ENCODE data around the gene ZNF354C. TPM values are rescaled to one million over a fixed set of nuclear protein-coding genes. Genes with fewer than 3 reads are reported as not detected.
"Not testable (repeated sequence)": the region's sequence is repeated elsewhere in the genome, so short reads cannot be mapped to it uniquely, and the experiment has no call there.

Gene ZNF354C
- total and polyA plus RNA-seq, 7 experiments from 2014 or later = 0.97 to 12.3 (median 4.3) TPM

DNA sequence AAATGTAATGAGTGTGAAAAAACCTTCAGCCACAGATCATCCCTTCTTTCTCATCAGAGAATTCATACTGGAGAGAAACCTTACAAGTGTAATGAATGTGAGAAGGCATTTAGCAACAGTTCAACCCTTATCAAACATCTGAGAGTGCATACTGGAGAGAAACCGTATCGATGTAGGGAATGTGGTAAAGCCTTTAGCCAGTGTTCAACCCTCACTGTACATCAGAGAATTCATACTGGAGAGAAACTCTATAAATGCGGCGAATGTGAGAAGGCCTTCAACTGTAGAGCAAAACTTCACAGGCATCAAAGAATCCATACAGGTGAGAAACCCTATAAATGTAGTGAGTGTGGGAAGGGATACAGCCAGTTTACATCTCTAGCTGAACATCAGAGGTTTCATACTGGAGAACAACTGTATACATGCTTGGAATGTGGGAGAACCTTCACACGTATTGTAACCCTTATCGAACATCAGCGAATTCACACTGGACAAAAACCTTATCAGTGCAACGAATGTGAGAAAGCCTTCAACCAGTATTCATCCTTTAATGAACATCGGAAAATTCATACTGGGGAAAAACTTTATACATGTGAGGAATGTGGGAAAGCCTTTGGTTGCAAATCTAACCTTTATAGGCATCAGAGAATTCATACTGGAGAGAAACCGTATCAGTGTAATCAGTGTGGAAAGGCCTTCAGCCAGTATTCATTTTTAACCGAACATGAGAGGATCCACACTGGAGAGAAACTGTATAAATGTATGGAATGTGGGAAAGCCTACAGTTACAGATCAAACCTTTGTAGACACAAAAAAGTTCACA, 19.2 kb downstream of the ZNF354C start:
- ATAC-seq (no peak), DNase-seq (no peak)
- Histone ChIP-seq H3K9me3 (ENCODE audit: control insufficient read depth in 2 of 3, low read length in 3 of 3) (peaks cover 8 to 90% (median 55%) of the 10 kb centered on the region in 3 experiments), H3K27me3 (ENCODE audit: control insufficient read depth in 2 of 2, insufficient read depth in 2 of 2, low read length in 2 of 2) (no peaks in the 10 kb centered on the region), H3K4me1 (ENCODE audit: control insufficient read depth in 2 of 2, insufficient read depth in 2 of 2, low read length in 2 of 2) (no peaks in the 10 kb centered on the region), H3K36me3 (ENCODE audit: control insufficient read depth in 2 of 3, insufficient read depth in 3 of 3, low read length in 3 of 3) (peaks cover 8 to 48% (median 33%) of the 10 kb centered on the region in 3 experiments), H3K4me3 (ENCODE audit: low read length) (no peak overlapping the region), H3K27ac (ENCODE audit: low read depth, low read length) (no peak overlapping the region)
- peak overlapping the region in 1 of 9 donors; percentile 14 for H3K27ac Mint-ChIP-seq
- intact Hi-C loops (cut with micrococcal nuclease) = no loop called here
- CTCF ChIA-PET = no interaction called here
- POLR2A ChIA-PET = no interaction called here
- H3K9me3 Mint-ChIP-seq = peaks cover 10 to 98% (median 71%) of the 10 kb centered on the region in 11 donors
- H3K27me3 Mint-ChIP-seq = peaks cover 0 to 3% (median 0%) of the 10 kb centered on the region in 5 donors
- peaks cover 46 to 75% (median 69%) of the 10 kb centered on the region in 5 donors for H3K36me3 Mint-ChIP-seq
- no peak overlapping the region for H3K4me3 Mint-ChIP-seq
- no peaks in the 10 kb centered on the region for H3K4me1 Mint-ChIP-seq

DNA sequence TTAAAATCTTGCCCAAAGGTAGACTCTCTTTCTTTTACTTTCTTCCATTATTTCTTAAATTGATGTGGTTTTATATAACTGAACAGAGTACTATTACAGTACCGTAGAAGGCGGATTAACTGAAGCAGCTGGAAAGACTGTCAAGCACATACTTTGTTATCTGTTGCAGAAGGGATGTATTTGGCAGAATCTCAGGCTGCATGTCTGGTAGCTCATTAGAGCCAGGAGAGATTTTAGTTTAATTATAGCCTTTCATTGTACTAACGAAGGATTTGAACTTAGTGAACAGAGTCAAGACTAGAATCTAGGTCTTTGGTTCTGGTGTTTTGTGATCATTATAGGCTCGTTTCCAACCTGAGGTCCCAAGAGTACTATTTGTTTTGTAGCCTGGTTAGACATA, 20.6 kb downstream of the ZNF354C start:
- Mint-ChIP-seq H3K4me3 (no peak overlapping the region), H3K4me1 (no peaks in the 10 kb centered on the region), H3K27me3 (peaks cover 0 to 3% (median 0%) of the 10 kb centered on the region in 5 donors), H3K9me3 (peaks cover 14 to 100% (median 72%) of the 10 kb centered on the region in 11 donors), H3K27ac (no peak overlapping the region), H3K36me3 (peaks cover 48 to 73% (median 61%) of the 10 kb centered on the region in 5 donors)
- DNase-seq (no peak), ATAC-seq (no peak)
- intact Hi-C loops (cut with micrococcal nuclease) = no loop called here
- ChIA-PET CTCF (no interaction called here), POLR2A (no interaction called here)
- H3K4me1 ChIP-seq (ENCODE audit: control insufficient read depth in 2 of 2, insufficient read depth in 2 of 2, low read length in 2 of 2) = no peaks in the 10 kb centered on the region
- no peaks in the 10 kb centered on the region for H3K27me3 ChIP-seq (ENCODE audit: control insufficient read depth in 2 of 2, insufficient read depth in 2 of 2, low read length in 2 of 2)
- peaks cover 11 to 92% (median 66%) of the 10 kb centered on the region in 3 experiments for H3K9me3 ChIP-seq (ENCODE audit: control insufficient read depth in 2 of 3, low read length in 3 of 3)
- H3K27ac ChIP-seq (ENCODE audit: low read depth, low read length) = no peak overlapping the region
- H3K4me3 ChIP-seq (ENCODE audit: low read length) = no peak overlapping the region
- peaks cover 8 to 40% (median 33%) of the 10 kb centered on the region in 3 experiments for H3K36me3 ChIP-seq (ENCODE audit: control insufficient read depth in 2 of 3, insufficient read depth in 3 of 3, low read length in 3 of 3)

DNA sequence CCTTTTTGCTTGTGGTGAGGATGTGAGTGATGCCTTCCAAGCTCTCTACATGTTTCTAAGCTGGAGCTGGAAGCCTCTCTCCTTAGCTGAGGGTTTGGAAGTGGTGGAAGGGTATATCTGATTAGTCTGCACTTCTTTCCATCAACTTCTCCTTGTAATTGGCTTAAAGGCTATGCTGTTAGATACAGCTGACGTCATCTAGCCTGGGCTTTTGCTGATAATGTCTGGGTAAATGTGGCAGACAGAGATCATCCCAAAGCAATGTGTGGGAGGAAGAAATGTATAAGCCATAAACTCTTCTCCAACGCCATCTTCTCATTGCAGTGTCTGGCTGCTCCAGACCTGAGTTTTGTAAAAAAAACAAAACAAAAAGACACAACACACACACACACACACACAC, 29.3 kb downstream of the ZNF354C start:
- POLR2A ChIA-PET = no interaction called here
- H3K36me3 ChIP-seq (ENCODE audit: control insufficient read depth in 2 of 3, insufficient read depth in 3 of 3, low read length in 3 of 3) = no peaks in the 10 kb centered on the region
- no peaks in the 10 kb centered on the region for H3K27me3 ChIP-seq (ENCODE audit: control insufficient read depth in 2 of 2, insufficient read depth in 2 of 2, low read length in 2 of 2)
- CTCF ChIA-PET = no interaction called here
- peaks cover 2 to 74% (median 28%) of the 10 kb centered on the region in 3 experiments for H3K9me3 ChIP-seq (ENCODE audit: control insufficient read depth in 2 of 3, low read length in 3 of 3)
- no peak overlapping the region for H3K4me3 Mint-ChIP-seq
- intact Hi-C loops (cut with micrococcal nuclease) = no loop called here
- no peaks in the 10 kb centered on the region for H3K4me1 ChIP-seq (ENCODE audit: control insufficient read depth in 2 of 2, insufficient read depth in 2 of 2, low read length in 2 of 2)
- H3K4me3 ChIP-seq (ENCODE audit: low read length) = no peak overlapping the region
- H3K27ac ChIP-seq (ENCODE audit: low read depth, low read length) = no peak overlapping the region
- no peak for DNase-seq
- no peak overlapping the region for H3K27ac Mint-ChIP-seq
- no peaks in the 10 kb centered on the region for H3K27me3 Mint-ChIP-seq
- no peak for ATAC-seq
- H3K9me3 Mint-ChIP-seq = peaks cover 23 to 100% (median 72%) of the 10 kb centered on the region in 11 donors
- peaks cover 0 to 35% (median 17%) of the 10 kb centered on the region in 5 donors for H3K36me3 Mint-ChIP-seq
- H3K4me1 Mint-ChIP-seq = no peaks in the 10 kb centered on the region

DNA sequence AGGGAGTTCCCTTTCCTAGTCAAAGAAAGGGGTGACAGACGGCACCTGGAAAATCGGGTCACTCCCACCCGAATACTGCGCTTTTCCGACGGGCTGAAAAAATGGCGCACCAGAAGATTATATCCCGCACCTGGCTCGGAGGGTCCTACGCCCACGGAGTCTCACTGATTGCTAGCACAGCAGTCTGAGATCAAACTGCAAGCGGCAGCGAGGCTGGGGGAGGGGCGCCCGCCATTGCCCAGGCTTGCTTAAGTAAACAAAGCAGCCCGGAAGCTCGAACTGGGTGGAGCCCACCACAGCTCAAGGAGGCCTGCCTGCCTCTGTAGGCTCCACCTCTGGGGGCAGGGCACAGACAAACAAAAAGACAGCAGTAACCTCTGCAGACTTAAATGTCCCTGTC, 41.1 kb downstream of the ZNF354C start:
- H3K36me3 ChIP-seq (ENCODE audit: control insufficient read depth in 2 of 3, insufficient read depth in 3 of 3, low read length in 3 of 3); H3K4me3 Mint-ChIP-seq; H3K27me3 ChIP-seq (ENCODE audit: control insufficient read depth in 2 of 2, insufficient read depth in 2 of 2, low read length in 2 of 2); CTCF ChIA-PET; POLR2A ChIA-PET; H3K27ac ChIP-seq (ENCODE audit: low read depth, low read length); H3K4me1 ChIP-seq (ENCODE audit: control insufficient read depth in 2 of 2, insufficient read depth in 2 of 2, low read length in 2 of 2); ATAC-seq; H3K4me1 Mint-ChIP-seq; H3K4me3 ChIP-seq (ENCODE audit: low read length); intact Hi-C loops (cut with micrococcal nuclease); H3K27ac Mint-ChIP-seq; H3K27me3 Mint-ChIP-seq; DNase-seq: not testable (repeated sequence)
- peaks cover 0 to 30% (median 7%) of the 10 kb centered on the region in 3 experiments for H3K9me3 ChIP-seq (ENCODE audit: control insufficient read depth in 2 of 3, low read length in 3 of 3)
- H3K36me3 Mint-ChIP-seq = peaks cover 0 to 15% (median 6%) of the 10 kb centered on the region in 5 donors
- peaks cover 0 to 49% (median 25%) of the 10 kb centered on the region in 11 donors for H3K9me3 Mint-ChIP-seq

DNA sequence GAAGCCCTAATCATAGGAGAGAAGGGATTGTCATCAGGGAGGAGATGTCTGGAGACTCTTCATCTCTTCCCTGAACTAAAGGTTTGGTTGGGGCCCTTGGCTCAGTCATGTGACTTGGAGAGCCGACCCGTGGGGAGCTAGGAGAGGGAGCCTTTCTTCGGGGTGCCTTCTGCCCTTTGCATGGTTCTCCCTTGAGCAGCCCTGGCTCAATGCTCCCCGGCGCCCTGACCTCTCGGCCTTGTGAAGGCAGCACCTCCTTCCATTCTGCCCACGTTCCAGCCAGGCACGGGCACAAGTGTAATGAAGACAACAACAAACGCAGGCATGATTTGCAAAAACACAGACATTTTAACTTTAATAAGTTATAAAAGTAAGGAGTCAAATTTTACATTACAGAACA, 50.4 kb downstream of the ZNF354C start:
- peaks cover 0 to 26% (median 5%) of the 10 kb centered on the region in 5 donors for H3K36me3 Mint-ChIP-seq
- no peaks in the 10 kb centered on the region for H3K36me3 ChIP-seq (ENCODE audit: control insufficient read depth in 2 of 3, insufficient read depth in 3 of 3, low read length in 3 of 3)
- H3K4me1 Mint-ChIP-seq = no peaks in the 10 kb centered on the region
- H3K9me3 Mint-ChIP-seq = peaks cover 21 to 81% (median 37%) of the 10 kb centered on the region in 11 donors
- H3K4me3 ChIP-seq (ENCODE audit: low read length) = no peak overlapping the region
- intact Hi-C loops (cut with micrococcal nuclease) = no loop called here
- H3K4me3 Mint-ChIP-seq = peak overlapping the region in 1 of 10 donors; percentile 14
- H3K9me3 ChIP-seq (ENCODE audit: control insufficient read depth in 2 of 3, low read length in 3 of 3) = peaks cover 0 to 38% (median 0%) of the 10 kb centered on the region in 3 experiments
- H3K27ac ChIP-seq (ENCODE audit: low read depth, low read length) = no peak overlapping the region
- ChIA-PET POLR2A (no interaction called here), CTCF (no interaction called here)
- H3K4me1 ChIP-seq (ENCODE audit: control insufficient read depth in 2 of 2, insufficient read depth in 2 of 2, low read length in 2 of 2) = no peaks in the 10 kb centered on the region
- no peak for DNase-seq
- no peaks in the 10 kb centered on the region for H3K27me3 Mint-ChIP-seq
- H3K27me3 ChIP-seq (ENCODE audit: control insufficient read depth in 2 of 2, insufficient read depth in 2 of 2, low read length in 2 of 2) = no peaks in the 10 kb centered on the region
- no peak for ATAC-seq
- H3K27ac Mint-ChIP-seq = no peak overlapping the region

DNA sequence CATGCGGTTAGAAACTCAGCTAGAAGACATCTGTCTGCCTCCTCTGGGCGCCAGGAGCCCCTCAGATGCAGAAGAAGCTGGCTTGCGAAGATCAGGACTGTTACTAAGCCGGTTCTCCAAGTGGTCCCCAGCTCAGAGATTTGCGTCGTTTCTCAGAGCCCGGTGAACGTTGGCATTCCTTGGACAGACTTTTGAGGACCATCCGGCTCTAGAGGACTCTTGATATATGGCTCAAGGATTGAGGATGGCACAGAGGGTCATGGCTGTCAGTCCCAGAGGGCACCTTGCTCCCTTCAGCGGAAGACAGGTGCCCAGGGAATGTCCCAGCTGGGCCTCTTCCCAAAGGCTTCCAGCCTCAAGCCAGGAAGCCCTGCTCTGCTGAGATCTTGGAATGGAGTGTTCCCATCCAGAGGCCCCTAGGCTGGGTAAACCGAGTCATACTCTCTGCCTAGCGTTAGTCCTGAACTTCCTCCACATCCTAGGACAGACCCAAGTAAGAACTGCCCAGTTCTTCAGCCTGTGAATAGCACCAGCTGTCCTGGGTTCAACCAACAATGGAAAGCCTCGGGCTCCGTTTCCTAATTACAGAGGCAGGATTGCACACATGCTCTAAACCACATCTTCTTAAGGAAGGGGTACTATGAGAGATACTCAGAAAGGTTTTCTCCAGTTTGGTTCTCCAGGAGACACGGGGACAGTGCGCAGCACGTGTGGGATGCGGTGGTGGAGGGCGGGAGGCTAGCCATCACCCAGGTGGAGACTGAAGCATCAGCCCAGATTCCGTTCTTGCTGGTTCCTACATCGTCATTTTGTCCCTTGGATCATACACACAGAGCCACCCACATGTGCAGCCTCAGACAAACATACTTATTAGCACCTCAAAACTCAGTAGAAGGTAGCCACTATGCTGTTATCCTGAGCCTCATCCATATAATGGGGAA, 51.4 kb downstream of the ZNF354C start:
- Histone ChIP-seq H3K4me1 (ENCODE audit: control insufficient read depth in 2 of 2, insufficient read depth in 2 of 2, low read length in 2 of 2) (no peaks in the 10 kb centered on the region), H3K4me3 (ENCODE audit: low read length) (no peak overlapping the region), H3K9me3 (ENCODE audit: control insufficient read depth in 2 of 3, low read length in 3 of 3) (peaks cover 0 to 38% (median 0%) of the 10 kb centered on the region in 3 experiments), H3K27ac (ENCODE audit: low read depth, low read length) (no peak overlapping the region), H3K27me3 (ENCODE audit: control insufficient read depth in 2 of 2, insufficient read depth in 2 of 2, low read length in 2 of 2) (no peaks in the 10 kb centered on the region), H3K36me3 (ENCODE audit: control insufficient read depth in 2 of 3, insufficient read depth in 3 of 3, low read length in 3 of 3) (no peaks in the 10 kb centered on the region)
- POLR2A ChIA-PET = no interaction called here
- no peak for DNase-seq
- H3K4me1 Mint-ChIP-seq = no peaks in the 10 kb centered on the region
- no peak overlapping the region for H3K4me3 Mint-ChIP-seq
- peaks cover 23 to 91% (median 41%) of the 10 kb centered on the region in 11 donors for H3K9me3 Mint-ChIP-seq
- intact Hi-C loops (cut with micrococcal nuclease) = no loop called here
- ATAC-seq = no peak
- peaks cover 0 to 26% (median 5%) of the 10 kb centered on the region in 5 donors for H3K36me3 Mint-ChIP-seq
- H3K27me3 Mint-ChIP-seq = peaks cover 0 to 1% (median 0%) of the 10 kb centered on the region in 5 donors
- no peak overlapping the region for H3K27ac Mint-ChIP-seq
- CTCF ChIA-PET = no interaction called here
